Measurements from ENCODE around the gene NDUFA11.

DNA sequence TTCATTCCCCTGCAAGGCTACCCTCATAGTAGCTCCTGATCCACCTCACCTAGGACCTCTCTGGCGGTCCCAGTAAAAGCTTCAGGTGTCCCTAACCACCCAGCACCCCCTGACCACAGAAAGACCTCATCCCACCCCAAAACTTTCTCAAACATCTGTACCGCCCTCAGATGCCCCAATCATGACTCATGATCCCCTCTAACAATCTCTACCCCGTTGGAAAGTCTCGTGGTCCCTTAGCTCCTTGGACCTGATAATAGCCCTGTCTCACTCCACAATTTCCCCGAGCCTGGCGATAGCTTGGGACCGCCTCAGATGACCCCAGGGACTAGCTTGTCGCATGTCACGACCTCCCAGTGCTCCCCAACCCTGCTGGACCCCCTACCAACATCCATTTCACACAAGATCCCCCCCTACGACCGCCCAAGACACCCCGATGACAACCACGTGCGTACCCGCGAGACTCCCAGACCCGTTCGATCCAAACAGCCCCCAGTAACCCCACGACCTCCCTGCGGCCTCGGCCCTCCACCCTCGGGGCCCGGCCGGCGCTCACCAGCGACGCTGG lies 450 bp downstream of the NDUFA11 start:
- TF ChIP-seq, protein P1, sequence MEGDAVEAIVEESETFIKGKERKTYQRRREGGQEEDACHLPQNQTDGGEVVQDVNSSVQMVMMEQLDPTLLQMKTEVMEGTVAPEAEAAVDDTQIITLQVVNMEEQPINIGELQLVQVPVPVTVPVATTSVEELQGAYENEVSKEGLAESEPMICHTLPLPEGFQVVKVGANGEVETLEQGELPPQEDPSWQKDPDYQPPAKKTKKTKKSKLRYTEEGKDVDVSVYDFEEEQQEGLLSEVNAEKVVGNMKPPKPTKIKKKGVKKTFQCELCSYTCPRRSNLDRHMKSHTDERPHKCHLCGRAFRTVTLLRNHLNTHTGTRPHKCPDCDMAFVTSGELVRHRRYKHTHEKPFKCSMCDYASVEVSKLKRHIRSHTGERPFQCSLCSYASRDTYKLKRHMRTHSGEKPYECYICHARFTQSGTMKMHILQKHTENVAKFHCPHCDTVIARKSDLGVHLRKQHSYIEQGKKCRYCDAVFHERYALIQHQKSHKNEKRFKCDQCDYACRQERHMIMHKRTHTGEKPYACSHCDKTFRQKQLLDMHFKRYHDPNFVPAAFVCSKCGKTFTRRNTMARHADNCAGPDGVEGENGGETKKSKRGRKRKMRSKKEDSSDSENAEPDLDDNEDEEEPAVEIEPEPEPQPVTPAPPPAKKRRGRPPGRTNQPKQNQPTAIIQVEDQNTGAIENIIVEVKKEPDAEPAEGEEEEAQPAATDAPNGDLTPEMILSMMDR (IDR thresholded peaks at IDR 0.05; ENCODE audit: borderline replicate concordance, extremely low read depth, low read length, poor library complexity, severe bottlenecking) = no peak
- TF ChIP-seq EZH2 (IDR thresholded peaks at IDR 0.05; ENCODE audit: borderline replicate concordance, low read depth, low read length, severe bottlenecking) = no peak

All from DND-41 (cell line).